ENCODE measurements around the gene STEAP1. TPM values are rescaled to one million over a fixed set of nuclear protein-coding genes. Genes with fewer than 3 reads are reported as not detected.
"Not testable (repeated sequence)": the region's sequence is repeated elsewhere in the genome, so short reads cannot be mapped to it uniquely, and the experiment has no call there.

STEAP1 gene
- 0.71 TPM in 1 of 2 replicates, not detected in the other for total RNA-seq (2014; rRNA removed; shearing (Covaris generic); ENCODE audit: low replicate concordance)

GRCh38 chr7:90153943-90154771 is at the start of gene STEAP1:
Gene STEAP1 (plus strand): TSS chr7:90154469. CDS start chr7:90159789, 5,320 bp downstream.
- in situ Hi-C loops (cut with HindIII; ENCODE audit: low pct_unique_long_range_greater_than_20kb, low sequenced_read_pairs) = not testable (repeated sequence)
- DNase-seq (ENCODE audit: low read depth) = peak; percentile 74

GRCh38 chr7:90114972-90115371 is 39.3 kb upstream of the STEAP1 start:
- DNase-seq (ENCODE audit: low read depth); in situ Hi-C loops (cut with HindIII; ENCODE audit: low pct_unique_long_range_greater_than_20kb, low sequenced_read_pairs): not testable (repeated sequence)

GRCh38 chr7:90118551-90119177 is 35.6 kb upstream of the STEAP1 start:
- DNase-seq (ENCODE audit: low read depth); in situ Hi-C loops (cut with HindIII; ENCODE audit: low pct_unique_long_range_greater_than_20kb, low sequenced_read_pairs): not testable (repeated sequence)

GRCh38 chr7:90119178-90119971 is 34.9 kb upstream of the STEAP1 start:
- peak; percentile 25 for DNase-seq (ENCODE audit: low read depth)
- in situ Hi-C loops (cut with HindIII; ENCODE audit: low pct_unique_long_range_greater_than_20kb, low sequenced_read_pairs) = no loop called here

- DNase-seq (ENCODE audit: low read depth); in situ Hi-C loops (cut with HindIII; ENCODE audit: low pct_unique_long_range_greater_than_20kb, low sequenced_read_pairs): not testable (repeated sequence)
These were observed 34.1 kb upstream of the STEAP1 start for GRCh38 chr7:90120205-90120604.

GRCh38 chr7:90131746-90132145 is 22.5 kb upstream of the STEAP1 start:
- DNase-seq (ENCODE audit: low read depth); in situ Hi-C loops (cut with HindIII; ENCODE audit: low pct_unique_long_range_greater_than_20kb, low sequenced_read_pairs): not testable (repeated sequence)

GRCh38 chr7:90147079-90147960 is 6.9 kb upstream of the STEAP1 start:
- in situ Hi-C loops (cut with HindIII; ENCODE audit: low pct_unique_long_range_greater_than_20kb, low sequenced_read_pairs); DNase-seq (ENCODE audit: low read depth): not testable (repeated sequence)

GRCh38 chr7:90149428-90149827 is 4.8 kb upstream of the STEAP1 start:
- DNase-seq (ENCODE audit: low read depth) = peak; percentile 22
- in situ Hi-C loops (cut with HindIII; ENCODE audit: low pct_unique_long_range_greater_than_20kb, low sequenced_read_pairs) = not testable (repeated sequence)

- DNase-seq (ENCODE audit: low read depth); in situ Hi-C loops (cut with HindIII; ENCODE audit: low pct_unique_long_range_greater_than_20kb, low sequenced_read_pairs): not testable (repeated sequence)
These were observed 2.4 kb upstream of the STEAP1 start for GRCh38 chr7:90151884-90152283.

GRCh38 chr7:90152642-90153253 is 1.5 kb upstream of the STEAP1 start:
- peak; percentile 44 for DNase-seq (ENCODE audit: low read depth)
- in situ Hi-C loops (cut with HindIII; ENCODE audit: low pct_unique_long_range_greater_than_20kb, low sequenced_read_pairs) = not testable (repeated sequence)

GRCh38 chr7:90155206-90155605 is 937 bp downstream of the STEAP1 start:
- in situ Hi-C loops (cut with HindIII; ENCODE audit: low pct_unique_long_range_greater_than_20kb, low sequenced_read_pairs) = no loop called here
- DNase-seq (ENCODE audit: low read depth) = no peak

GRCh38 chr7:90157331-90157730 is 3.1 kb downstream of the STEAP1 start:
- in situ Hi-C loops (cut with HindIII; ENCODE audit: low pct_unique_long_range_greater_than_20kb, low sequenced_read_pairs); DNase-seq (ENCODE audit: low read depth): not testable (repeated sequence)

GRCh38 chr7:90157761-90158350 is 3.6 kb downstream of the STEAP1 start:
- in situ Hi-C loops (cut with HindIII; ENCODE audit: low pct_unique_long_range_greater_than_20kb, low sequenced_read_pairs); DNase-seq (ENCODE audit: low read depth): not testable (repeated sequence)

- no peak for DNase-seq (ENCODE audit: low read depth)
- in situ Hi-C loops (cut with HindIII; ENCODE audit: low pct_unique_long_range_greater_than_20kb, low sequenced_read_pairs) = no loop called here
These were observed 9.3 kb downstream of the STEAP1 start for GRCh38 chr7:90163534-90163933.

- in situ Hi-C loops (cut with HindIII; ENCODE audit: low pct_unique_long_range_greater_than_20kb, low sequenced_read_pairs) = no loop called here
- DNase-seq (ENCODE audit: low read depth) = no peak
These were observed 11.5 kb downstream of the STEAP1 start for GRCh38 chr7:90165724-90166123.

- no peak for DNase-seq (ENCODE audit: low read depth)
- in situ Hi-C loops (cut with HindIII; ENCODE audit: low pct_unique_long_range_greater_than_20kb, low sequenced_read_pairs) = no loop called here
These were observed 11.9 kb downstream of the STEAP1 start for GRCh38 chr7:90166153-90166552.

- no peak for DNase-seq (ENCODE audit: low read depth)
- in situ Hi-C loops (cut with HindIII; ENCODE audit: low pct_unique_long_range_greater_than_20kb, low sequenced_read_pairs) = no loop called here
These were observed 13.1 kb downstream of the STEAP1 start for GRCh38 chr7:90167361-90167760.

Data from Caki2 (cell line).